HG03571 (cell line): ENCODE measurements around the gene SUGP2.

Source experiments
- ATAC-seq: cut with Tn5 transposase; IDR thresholded peaks from one replicate; pipeline ENCODE4 v1.9.1; 2021; ENCODE audit not compliant: unreplicated experiment

The SUGP2 gene

GRCh38 chr19:19059837-19060611 is 26.7 kb upstream of the SUGP2 start:
- no peak for ATAC-seq

- ATAC-seq, result no peak
Measured at GRCh38 chr19:19059018-19059836, 25.9 kb upstream of the SUGP2 start.

- ATAC-seq, result no peak
Measured at GRCh38 chr19:19057720-19058119, 24.4 kb upstream of the SUGP2 start.

GRCh38 chr19:19057317-19057716 is 24.0 kb upstream of the SUGP2 start:
- no peak for ATAC-seq

- no peak for ATAC-seq
Measured at GRCh38 chr19:19056636-19057275, 23.4 kb upstream of the SUGP2 start.

- no peak for ATAC-seq
Measured at GRCh38 chr19:19055701-19056100, 22.4 kb upstream of the SUGP2 start.

- ATAC-seq, result no peak
Measured at GRCh38 chr19:19054939-19055440, 21.7 kb upstream of the SUGP2 start.

- no peak for ATAC-seq
Measured at GRCh38 chr19:19054315-19054938, 21.1 kb upstream of the SUGP2 start.

GRCh38 chr19:19053508-19054314 is 20.4 kb upstream of the SUGP2 start:
- no peak for ATAC-seq

GRCh38 chr19:19052921-19053320 is 19.6 kb upstream of the SUGP2 start:
- ATAC-seq, result no peak

GRCh38 chr19:19051478-19052213 is 18.3 kb upstream of the SUGP2 start:
- no peak for ATAC-seq

- ATAC-seq, result no peak
Measured at GRCh38 chr19:19050731-19051130, 17.4 kb upstream of the SUGP2 start.

GRCh38 chr19:19050104-19050503 is 16.8 kb upstream of the SUGP2 start:
- no peak for ATAC-seq

GRCh38 chr19:19049406-19049805 is 16.1 kb upstream of the SUGP2 start:
- no peak for ATAC-seq

GRCh38 chr19:19043881-19044280 is 10.6 kb upstream of the SUGP2 start:
- ATAC-seq, result no peak

- no peak for ATAC-seq
Measured at GRCh38 chr19:19043481-19043880, 10.2 kb upstream of the SUGP2 start.

- no peak for ATAC-seq
Measured at GRCh38 chr19:19042732-19043280, 9.5 kb upstream of the SUGP2 start.

- ATAC-seq, result no peak
Measured at GRCh38 chr19:19040417-19040816, 7.1 kb upstream of the SUGP2 start.

GRCh38 chr19:19039901-19040300 is 6.6 kb upstream of the SUGP2 start:
- no peak for ATAC-seq
